OCI-LY1 (cell line): ENCODE measurements around the gene SPATA17.

Source experiments
- EZH2 ChIP-seq: fragments of 200-600 bp; sonication (generic), shearing (Covaris generic); IDR thresholded peaks from 2 replicates; pipeline ENCODE4 v1.8.0; 2017; ENCODE audit warnings: borderline replicate concordance, mixed run types, mild to moderate bottlenecking, antibody characterized with exemption, low read length, moderate library complexity, mixed read lengths
- TF ChIP-seq, protein P1 (sequence below): fragments of 200-600 bp; sonication (generic), shearing (Covaris generic); IDR thresholded peaks from 2 replicates; pipeline ENCODE4 v1.5.1; 2017; ENCODE audit warnings: mild to moderate bottlenecking, antibody characterized with exemption, low read length, moderate library complexity, mixed read lengths

DNA sequence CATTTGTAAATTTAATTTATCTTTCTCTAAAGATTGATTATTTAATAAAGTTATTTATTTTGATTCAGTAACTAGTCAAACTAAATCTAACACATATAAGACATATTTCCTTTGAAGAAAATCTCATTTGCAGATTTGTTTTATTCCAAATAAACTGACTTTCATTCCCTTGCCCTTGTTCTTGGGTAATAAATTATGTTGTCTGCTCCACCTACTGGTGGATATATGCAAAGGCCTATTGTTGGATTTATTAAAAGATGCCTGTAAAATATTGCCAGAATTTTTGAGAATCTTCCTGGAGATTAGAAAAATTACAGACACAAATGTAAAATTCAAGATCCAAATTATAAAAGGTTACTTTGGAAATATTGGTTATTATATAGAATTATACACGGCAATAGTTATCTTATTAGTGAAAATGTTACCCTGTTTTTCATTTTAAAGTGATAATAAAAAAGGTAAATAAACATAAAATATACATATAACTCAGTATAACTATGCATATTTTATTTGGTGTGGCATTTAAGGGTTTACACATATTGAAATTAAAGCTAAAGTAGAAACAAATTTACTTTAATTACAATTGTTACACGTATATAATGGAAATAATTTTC lies 116.1 kb downstream of the SPATA17 start:
- no peak for TF ChIP-seq EZH2
- TF ChIP-seq, protein P1, sequence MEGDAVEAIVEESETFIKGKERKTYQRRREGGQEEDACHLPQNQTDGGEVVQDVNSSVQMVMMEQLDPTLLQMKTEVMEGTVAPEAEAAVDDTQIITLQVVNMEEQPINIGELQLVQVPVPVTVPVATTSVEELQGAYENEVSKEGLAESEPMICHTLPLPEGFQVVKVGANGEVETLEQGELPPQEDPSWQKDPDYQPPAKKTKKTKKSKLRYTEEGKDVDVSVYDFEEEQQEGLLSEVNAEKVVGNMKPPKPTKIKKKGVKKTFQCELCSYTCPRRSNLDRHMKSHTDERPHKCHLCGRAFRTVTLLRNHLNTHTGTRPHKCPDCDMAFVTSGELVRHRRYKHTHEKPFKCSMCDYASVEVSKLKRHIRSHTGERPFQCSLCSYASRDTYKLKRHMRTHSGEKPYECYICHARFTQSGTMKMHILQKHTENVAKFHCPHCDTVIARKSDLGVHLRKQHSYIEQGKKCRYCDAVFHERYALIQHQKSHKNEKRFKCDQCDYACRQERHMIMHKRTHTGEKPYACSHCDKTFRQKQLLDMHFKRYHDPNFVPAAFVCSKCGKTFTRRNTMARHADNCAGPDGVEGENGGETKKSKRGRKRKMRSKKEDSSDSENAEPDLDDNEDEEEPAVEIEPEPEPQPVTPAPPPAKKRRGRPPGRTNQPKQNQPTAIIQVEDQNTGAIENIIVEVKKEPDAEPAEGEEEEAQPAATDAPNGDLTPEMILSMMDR, result peak; percentile 71
